K562 (cell line): Measurements from ENCODE around the gene CD74. TPM values are rescaled to one million over a fixed set of nuclear protein-coding genes. Genes with fewer than 3 reads are reported as not detected.

Experiments
- ATF7 ChIP-seq: fragments of 450-650 bp; IDR thresholded peaks from 2 replicates; pipeline ENCODE4 v1.7.1; 2014; ENCODE audit warnings: mild to moderate bottlenecking, moderate library complexity
- HSF4 ChIP-seq: fragments of 250-450 bp; sonication (Bioruptor Pico); IDR thresholded peaks from 2 replicates; pipeline ENCODE4 v2.1.2; 2022; ENCODE audit warnings: mild to moderate bottlenecking, moderate library complexity, borderline replicate concordance
- NFE2 ChIP-seq: IDR thresholded peaks from 2 replicates; pipeline ENCODE4 v1.6.1; 2014; ENCODE audit warnings: antibody characterized with exemption, low read depth
- NR2C2 ChIP-seq, 2 experiments: fragments of 200-800 bp in 1 of 2; sonication (Bioruptor generic) in 1 of 2; sonication (generic) in 1 of 2; formaldehyde crosslinking in 1 of 2; IDR thresholded peaks; 2 replicates each; pipeline versions ENCODE4 v1.6.1 to v1.8.0; 2016 to 2022; ENCODE audit warnings: mild to moderate bottlenecking in 1 of 2, missing compliant biosample characterization in 1 of 2, missing genetic modification characterization in 1 of 2, missing genetic modification reagents in 1 of 2
- RCOR1 ChIP-seq, 2 experiments: IDR thresholded peaks; 2 replicates each; pipeline ENCODE4 v1.6.1; 2012; ENCODE audit warnings: low read depth in 2 of 2, low read length in 2 of 2, borderline replicate concordance in 1 of 2, improper control_type of control experiment in 1 of 2
- STAG1 ChIP-seq: sonication (generic); formaldehyde crosslinking; IDR thresholded peaks from 2 replicates; pipeline ENCODE4 v1.5.0; 2020; ENCODE audit warnings: missing genetic modification reagents, borderline replicate concordance
- ZNF133 ChIP-seq: fragments of 250-450 bp; sonication (Bioruptor Pico); IDR thresholded peaks from 2 replicates; pipeline ENCODE4 v1.4.0; 2020; ENCODE audit warnings: mild to moderate bottlenecking
- ZNF707 ChIP-seq: fragments of 250-450 bp; sonication (Bioruptor Pico); conservative IDR thresholded peaks from 2 replicates; pipeline ENCODE4 v1.8.0; 2022; ENCODE audit warnings: inconsistent platforms, mild to moderate bottlenecking, moderate library complexity
- polyA plus RNA-seq, 8 experiments: library from polyadenylated mRNA; depleted of rRNA in 4 of 8; stranded (reverse) in 5 of 8; unstranded in 3 of 8; fragments of >200 nt; fragmentation: Nextera tagmentation in 2 of 8; fragmentation: Illumina TruSeq in 1 of 8; extraction: Ambion mirVana in 2 of 8; extraction: Trizol in 1 of 8; gene quantifications; 2 replicates each; pipeline versions ENCODE4 v1.2.1 to v1.2.3, GENCODE V29; 2011 to 2014; ENCODE audit warnings: inconsistent platforms in 1 of 8, missing spikeins in 1 of 8
- total RNA-seq, 7 experiments: library from RNA; depleted of rRNA in 6 of 7; stranded (reverse); fragments of >200 nt in 6 of 7; fragmentation: Illumina TruSeq in 2 of 7; extraction: Trizol in 2 of 7; gene quantifications; 2 replicates each; pipeline versions ENCODE4 v1.2.1 to v1.2.3, GENCODE V29; 2011 to 2021; ENCODE audit warnings: low replicate concordance in 1 of 7
- TF ChIP-seq, protein P1 (sequence below): sonication (generic); formaldehyde crosslinking; IDR thresholded peaks from 2 replicates; pipeline ENCODE4 v1.8.0; 2023; ENCODE audit warnings: mild to moderate bottlenecking, missing genetic modification reagents
- TF ChIP-seq, protein P2 (sequence below): IDR thresholded peaks from 3 replicates; pipeline ENCODE4 v1.6.1; 2011; ENCODE audit warnings: borderline replicate concordance, mild to moderate bottlenecking, moderate library complexity; ENCODE audit not compliant: insufficient read length; ENCODE audit errors: extremely low read depth
- TF ChIP-seq, protein P3 (sequence below): sonication (generic); formaldehyde crosslinking; IDR thresholded peaks from 2 replicates; pipeline ENCODE4 v1.8.0; 2022; ENCODE audit warnings: mild to moderate bottlenecking, missing genetic modification reagents
- TF ChIP-seq, protein P4 (sequence below): fragments of 450-650 bp; IDR thresholded peaks from 2 replicates; pipeline ENCODE4 v1.6.1; 2016; ENCODE audit warnings: missing biosample characterization, missing genetic modification characterization
- TF ChIP-seq, protein P5 (sequence below): fragments of 250-450 bp; sonication (Bioruptor Pico); IDR thresholded peaks from 2 replicates; pipeline ENCODE4 v1.5.0; 2021; ENCODE audit warnings: mild to moderate bottlenecking, borderline replicate concordance

Gene CD74
- total and polyA plus RNA-seq, 9 of the 15 experiments (the other 6 are each of a cell fraction or from before 2014, with no cell fraction given) = 0.07 to 4.8 (median 0.32) TPM

DNA sequence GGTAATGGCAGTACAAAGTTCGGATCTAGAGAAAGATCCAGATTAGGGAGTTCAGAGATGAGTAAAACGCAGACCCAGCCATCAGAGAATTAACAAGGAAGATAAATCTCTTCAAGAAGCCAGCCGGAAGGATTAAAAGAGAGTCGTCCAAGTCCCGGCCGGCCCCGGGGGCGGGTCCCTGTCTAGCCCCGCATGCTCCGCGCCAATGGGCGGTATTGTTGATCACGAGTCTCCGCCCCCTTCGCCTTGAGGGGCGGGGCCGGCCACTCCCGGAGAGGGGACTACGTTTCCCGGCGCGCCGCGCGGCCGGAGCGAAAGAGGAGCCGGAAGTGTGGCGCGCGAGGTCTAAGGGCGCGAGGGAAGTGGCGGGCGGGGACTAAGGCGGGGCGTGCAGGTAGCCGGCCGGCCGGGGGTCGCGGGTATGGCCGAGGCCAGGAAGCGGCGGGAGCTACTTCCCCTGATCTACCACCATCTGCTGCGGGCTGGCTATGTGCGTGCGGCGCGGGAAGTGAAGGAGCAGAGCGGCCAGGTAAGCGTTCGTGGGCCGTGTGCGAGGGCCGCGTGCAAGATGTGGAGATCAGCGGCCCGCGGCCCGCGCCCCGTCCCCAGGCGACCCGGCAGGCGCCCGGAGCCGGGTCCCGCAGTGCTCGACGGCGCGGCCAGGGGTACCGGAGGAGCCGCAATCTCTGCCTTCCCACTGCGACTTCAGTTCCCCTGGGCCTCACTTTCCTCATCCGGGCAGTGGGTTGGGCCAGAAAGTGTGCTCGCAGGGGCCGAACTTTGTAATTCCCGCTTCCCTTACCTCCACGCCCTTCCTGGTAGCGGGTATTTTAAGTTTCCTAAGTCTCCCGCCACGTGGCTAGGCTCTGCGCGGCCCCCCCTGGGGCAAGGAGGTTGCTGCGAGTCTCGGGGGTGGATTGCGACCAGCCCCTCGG, 55.1 kb downstream of the CD74 start, which contains the start of gene TCOF1 (continued):
- TF ChIP-seq, protein P1, sequence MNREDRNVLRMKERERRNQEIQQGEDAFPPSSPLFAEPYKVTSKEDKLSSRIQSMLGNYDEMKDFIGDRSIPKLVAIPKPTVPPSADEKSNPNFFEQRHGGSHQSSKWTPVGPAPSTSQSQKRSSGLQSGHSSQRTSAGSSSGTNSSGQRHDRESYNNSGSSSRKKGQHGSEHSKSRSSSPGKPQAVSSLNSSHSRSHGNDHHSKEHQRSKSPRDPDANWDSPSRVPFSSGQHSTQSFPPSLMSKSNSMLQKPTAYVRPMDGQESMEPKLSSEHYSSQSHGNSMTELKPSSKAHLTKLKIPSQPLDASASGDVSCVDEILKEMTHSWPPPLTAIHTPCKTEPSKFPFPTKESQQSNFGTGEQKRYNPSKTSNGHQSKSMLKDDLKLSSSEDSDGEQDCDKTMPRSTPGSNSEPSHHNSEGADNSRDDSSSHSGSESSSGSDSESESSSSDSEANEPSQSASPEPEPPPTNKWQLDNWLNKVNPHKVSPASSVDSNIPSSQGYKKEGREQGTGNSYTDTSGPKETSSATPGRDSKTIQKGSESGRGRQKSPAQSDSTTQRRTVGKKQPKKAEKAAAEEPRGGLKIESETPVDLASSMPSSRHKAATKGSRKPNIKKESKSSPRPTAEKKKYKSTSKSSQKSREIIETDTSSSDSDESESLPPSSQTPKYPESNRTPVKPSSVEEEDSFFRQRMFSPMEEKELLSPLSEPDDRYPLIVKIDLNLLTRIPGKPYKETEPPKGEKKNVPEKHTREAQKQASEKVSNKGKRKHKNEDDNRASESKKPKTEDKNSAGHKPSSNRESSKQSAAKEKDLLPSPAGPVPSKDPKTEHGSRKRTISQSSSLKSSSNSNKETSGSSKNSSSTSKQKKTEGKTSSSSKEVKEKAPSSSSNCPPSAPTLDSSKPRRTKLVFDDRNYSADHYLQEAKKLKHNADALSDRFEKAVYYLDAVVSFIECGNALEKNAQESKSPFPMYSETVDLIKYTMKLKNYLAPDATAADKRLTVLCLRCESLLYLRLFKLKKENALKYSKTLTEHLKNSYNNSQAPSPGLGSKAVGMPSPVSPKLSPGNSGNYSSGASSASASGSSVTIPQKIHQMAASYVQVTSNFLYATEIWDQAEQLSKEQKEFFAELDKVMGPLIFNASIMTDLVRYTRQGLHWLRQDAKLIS (CRISPR knock-in tag) = 0 out of 2 replicates have a peak, but pooled peaks have one; percentile 19
- TF ChIP-seq HSF4 (CRISPR knock-in tag) = no peak
- peak in 1 of 2 experiments; percentile 81; a peak in 2 of 4 replicates for TF ChIP-seq RCOR1 (IDR thresholded peaks at IDR 0.05; ENCODE audit: borderline replicate concordance in 1 of 2, low read depth in 2 of 2, low read length in 2 of 2)
- TF ChIP-seq, protein P2, sequence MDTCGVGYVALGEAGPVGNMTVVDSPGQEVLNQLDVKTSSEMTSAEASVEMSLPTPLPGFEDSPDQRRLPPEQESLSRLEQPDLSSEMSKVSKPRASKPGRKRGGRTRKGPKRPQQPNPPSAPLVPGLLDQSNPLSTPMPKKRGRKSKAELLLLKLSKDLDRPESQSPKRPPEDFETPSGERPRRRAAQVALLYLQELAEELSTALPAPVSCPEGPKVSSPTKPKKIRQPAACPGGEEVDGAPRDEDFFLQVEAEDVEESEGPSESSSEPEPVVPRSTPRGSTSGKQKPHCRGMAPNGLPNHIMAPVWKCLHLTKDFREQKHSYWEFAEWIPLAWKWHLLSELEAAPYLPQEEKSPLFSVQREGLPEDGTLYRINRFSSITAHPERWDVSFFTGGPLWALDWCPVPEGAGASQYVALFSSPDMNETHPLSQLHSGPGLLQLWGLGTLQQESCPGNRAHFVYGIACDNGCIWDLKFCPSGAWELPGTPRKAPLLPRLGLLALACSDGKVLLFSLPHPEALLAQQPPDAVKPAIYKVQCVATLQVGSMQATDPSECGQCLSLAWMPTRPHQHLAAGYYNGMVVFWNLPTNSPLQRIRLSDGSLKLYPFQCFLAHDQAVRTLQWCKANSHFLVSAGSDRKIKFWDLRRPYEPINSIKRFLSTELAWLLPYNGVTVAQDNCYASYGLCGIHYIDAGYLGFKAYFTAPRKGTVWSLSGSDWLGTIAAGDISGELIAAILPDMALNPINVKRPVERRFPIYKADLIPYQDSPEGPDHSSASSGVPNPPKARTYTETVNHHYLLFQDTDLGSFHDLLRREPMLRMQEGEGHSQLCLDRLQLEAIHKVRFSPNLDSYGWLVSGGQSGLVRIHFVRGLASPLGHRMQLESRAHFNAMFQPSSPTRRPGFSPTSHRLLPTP = no peak
- TF ChIP-seq, protein P3, sequence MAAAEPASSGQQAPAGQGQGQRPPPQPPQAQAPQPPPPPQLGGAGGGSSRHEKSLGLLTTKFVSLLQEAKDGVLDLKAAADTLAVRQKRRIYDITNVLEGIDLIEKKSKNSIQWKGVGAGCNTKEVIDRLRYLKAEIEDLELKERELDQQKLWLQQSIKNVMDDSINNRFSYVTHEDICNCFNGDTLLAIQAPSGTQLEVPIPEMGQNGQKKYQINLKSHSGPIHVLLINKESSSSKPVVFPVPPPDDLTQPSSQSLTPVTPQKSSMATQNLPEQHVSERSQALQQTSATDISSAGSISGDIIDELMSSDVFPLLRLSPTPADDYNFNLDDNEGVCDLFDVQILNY (CRISPR knock-in tag) = 0 out of 2 replicates have a peak, but pooled peaks have one; percentile 70
- TF ChIP-seq NR2C2 (CRISPR knock-in tag; IDR thresholded peaks at IDR 0.05) = peak; percentile 92
- peak; percentile 99 for TF ChIP-seq NR2C2 (tag; IDR thresholded peaks at IDR 0.05)
- no peak for TF ChIP-seq ZNF133
- TF ChIP-seq, protein P4, sequence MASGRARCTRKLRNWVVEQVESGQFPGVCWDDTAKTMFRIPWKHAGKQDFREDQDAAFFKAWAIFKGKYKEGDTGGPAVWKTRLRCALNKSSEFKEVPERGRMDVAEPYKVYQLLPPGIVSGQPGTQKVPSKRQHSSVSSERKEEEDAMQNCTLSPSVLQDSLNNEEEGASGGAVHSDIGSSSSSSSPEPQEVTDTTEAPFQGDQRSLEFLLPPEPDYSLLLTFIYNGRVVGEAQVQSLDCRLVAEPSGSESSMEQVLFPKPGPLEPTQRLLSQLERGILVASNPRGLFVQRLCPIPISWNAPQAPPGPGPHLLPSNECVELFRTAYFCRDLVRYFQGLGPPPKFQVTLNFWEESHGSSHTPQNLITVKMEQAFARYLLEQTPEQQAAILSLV (tag) = no peak
- peak; percentile 39; the same call in 1 of the 2 replicates for TF ChIP-seq ATF7
- no peak for TF ChIP-seq NFE2
- TF ChIP-seq, protein P5, sequence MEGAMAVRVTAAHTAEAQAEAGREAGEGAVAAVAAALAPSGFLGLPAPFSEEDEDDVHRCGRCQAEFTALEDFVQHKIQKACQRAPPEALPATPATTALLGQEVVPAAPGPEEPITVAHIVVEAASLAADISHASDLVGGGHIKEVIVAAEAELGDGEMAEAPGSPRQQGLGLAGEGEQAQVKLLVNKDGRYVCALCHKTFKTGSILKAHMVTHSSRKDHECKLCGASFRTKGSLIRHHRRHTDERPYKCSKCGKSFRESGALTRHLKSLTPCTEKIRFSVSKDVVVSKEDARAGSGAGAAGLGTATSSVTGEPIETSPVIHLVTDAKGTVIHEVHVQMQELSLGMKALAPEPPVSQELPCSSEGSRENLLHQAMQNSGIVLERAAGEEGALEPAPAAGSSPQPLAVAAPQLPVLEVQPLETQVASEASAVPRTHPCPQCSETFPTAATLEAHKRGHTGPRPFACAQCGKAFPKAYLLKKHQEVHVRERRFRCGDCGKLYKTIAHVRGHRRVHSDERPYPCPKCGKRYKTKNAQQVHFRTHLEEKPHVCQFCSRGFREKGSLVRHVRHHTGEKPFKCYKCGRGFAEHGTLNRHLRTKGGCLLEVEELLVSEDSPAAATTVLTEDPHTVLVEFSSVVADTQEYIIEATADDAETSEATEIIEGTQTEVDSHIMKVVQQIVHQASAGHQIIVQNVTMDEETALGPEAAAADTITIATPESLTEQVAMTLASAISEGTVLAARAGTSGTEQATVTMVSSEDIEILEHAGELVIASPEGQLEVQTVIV (CRISPR knock-in tag) = no peak
- no peak for TF ChIP-seq ZNF707 (CRISPR knock-in tag)
- TF ChIP-seq STAG1 (CRISPR knock-in tag) = 0 out of 2 replicates have a peak, but pooled peaks have one; percentile 30
